ENCODE measurements around the gene SH3PXD2A. TPM values are rescaled to one million over a fixed set of nuclear protein-coding genes. Genes with fewer than 3 reads are reported as not detected.
A peak's percentile ranks its signal among the peaks of the same experiment; 100 is the strongest.

Gene SH3PXD2A
- total RNA-seq, 1 donor from 2014 or later, result 56.2 TPM

DNA sequence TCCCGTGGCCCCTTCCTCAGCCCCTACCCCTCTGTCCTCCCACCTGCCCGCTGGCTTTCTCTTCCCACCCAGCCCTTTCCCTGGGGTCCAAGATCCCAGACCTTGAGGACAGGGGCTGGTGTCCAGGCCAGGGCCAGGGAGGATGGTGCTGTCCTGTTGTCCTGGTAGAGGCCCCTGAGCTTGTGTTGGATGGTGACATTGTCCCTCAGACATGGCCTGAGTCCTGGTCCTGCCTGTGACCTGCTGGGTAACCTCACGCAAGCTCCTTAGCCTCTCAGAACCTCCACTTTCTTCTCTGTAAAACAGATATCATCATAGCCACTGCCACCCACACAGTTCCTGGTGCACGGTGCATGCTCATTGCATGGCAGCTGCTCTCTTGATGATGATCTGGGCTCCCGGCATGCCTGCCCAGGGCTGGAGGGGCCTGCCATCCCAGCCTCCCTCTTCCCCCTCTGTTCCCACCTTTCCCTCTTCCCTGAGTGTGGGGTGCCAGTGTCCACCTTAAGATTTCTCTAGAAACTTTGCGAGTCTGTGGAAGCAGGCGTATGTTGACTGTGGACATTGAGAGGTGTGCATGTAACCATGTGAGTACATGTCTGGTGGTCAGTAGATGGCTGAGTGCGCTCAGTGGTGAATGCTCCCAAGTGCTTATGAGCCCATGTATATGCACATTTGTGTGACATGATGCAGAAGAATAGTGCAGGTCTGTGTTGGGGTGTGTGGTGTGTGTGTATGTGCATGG is 301.5 kb downstream of the SH3PXD2A start:
- DNase-seq (ENCODE audit: extremely low spot score in 2 of 2), result no peak
- Histone ChIP-seq H3K9me3 (no peaks in the 10 kb centered on the region), H3K27me3 (no peaks in the 10 kb centered on the region), H3K27ac (peak overlapping the region; percentile 76), H3K4me1 (peaks cover 16% of the 10 kb centered on the region), H3K4me3 (no peak overlapping the region), H3K36me3 (no peaks in the 10 kb centered on the region)
- intact Hi-C loops (cut with DNase I), result no loop called here
- TF ChIP-seq POLR2A (IDR thresholded peaks at IDR 0.05), result no peak
- TF ChIP-seq POLR2AphosphoS5 (IDR thresholded peaks at IDR 0.05; ENCODE audit: insufficient read depth in 1 of 2, low read depth in 1 of 2), result no peak
- TF ChIP-seq, protein P1, sequence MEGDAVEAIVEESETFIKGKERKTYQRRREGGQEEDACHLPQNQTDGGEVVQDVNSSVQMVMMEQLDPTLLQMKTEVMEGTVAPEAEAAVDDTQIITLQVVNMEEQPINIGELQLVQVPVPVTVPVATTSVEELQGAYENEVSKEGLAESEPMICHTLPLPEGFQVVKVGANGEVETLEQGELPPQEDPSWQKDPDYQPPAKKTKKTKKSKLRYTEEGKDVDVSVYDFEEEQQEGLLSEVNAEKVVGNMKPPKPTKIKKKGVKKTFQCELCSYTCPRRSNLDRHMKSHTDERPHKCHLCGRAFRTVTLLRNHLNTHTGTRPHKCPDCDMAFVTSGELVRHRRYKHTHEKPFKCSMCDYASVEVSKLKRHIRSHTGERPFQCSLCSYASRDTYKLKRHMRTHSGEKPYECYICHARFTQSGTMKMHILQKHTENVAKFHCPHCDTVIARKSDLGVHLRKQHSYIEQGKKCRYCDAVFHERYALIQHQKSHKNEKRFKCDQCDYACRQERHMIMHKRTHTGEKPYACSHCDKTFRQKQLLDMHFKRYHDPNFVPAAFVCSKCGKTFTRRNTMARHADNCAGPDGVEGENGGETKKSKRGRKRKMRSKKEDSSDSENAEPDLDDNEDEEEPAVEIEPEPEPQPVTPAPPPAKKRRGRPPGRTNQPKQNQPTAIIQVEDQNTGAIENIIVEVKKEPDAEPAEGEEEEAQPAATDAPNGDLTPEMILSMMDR (IDR thresholded peaks at IDR 0.05), result no peak

DNA sequence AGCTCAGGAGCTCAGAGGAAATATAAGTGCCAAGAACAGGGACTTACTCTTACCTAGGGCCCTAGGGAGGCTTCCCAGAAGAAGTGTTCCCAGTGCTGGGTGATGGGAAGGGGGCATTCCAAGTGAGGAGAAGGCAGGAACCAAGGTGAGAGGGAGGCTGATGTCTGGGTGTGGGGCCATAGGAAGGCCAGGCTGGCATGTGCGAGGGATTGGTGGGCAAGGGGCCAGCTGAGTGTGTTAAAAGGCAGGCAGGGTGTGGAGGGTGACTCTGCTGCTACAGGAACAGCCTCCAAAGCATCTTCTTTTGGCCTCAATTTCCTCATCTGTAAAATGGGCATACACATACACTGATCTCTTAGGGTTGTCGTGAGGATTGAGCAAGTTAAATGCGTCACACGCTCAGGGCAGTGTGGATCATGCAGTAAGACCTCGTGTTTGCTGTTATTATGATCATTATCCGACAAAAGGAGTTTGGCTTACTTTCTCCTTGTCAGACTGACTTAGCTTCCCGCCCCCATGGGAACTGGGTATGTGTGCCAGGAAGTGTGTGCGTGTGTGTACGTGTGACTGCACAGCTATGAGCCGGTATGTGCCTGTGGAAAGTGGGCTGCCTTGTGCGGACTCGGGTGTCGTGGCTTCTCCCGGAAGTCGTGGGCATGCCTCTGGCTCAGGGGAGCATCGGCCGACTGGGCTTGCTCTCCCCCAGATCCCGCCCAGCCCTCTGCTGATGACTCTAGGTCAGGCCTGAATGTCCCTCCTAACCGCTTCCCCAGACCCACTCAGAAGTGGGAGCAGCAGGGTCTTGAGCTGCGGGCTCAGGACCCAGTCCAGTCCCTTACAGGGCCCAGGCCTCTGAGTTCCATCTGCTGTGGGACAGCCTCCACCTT is 302.3 kb downstream of the SH3PXD2A start:
- H3K9me3 ChIP-seq, result no peaks in the 10 kb centered on the region
- H3K4me3 ChIP-seq, result no peak overlapping the region
- no peak overlapping the region for H3K27ac ChIP-seq
- no peaks in the 10 kb centered on the region for H3K27me3 ChIP-seq
- DNase-seq (ENCODE audit: extremely low spot score in 2 of 2), result no peak
- peaks cover 16% of the 10 kb centered on the region for H3K4me1 ChIP-seq
- TF ChIP-seq POLR2A (IDR thresholded peaks at IDR 0.05), result no peak
- TF ChIP-seq POLR2AphosphoS5 (IDR thresholded peaks at IDR 0.05; ENCODE audit: insufficient read depth in 1 of 2, low read depth in 1 of 2), result no peak
- TF ChIP-seq, protein P1 (IDR thresholded peaks at IDR 0.05), result no peak
- no peaks in the 10 kb centered on the region for H3K36me3 ChIP-seq
- intact Hi-C loops (cut with DNase I), result no loop called here

DNA sequence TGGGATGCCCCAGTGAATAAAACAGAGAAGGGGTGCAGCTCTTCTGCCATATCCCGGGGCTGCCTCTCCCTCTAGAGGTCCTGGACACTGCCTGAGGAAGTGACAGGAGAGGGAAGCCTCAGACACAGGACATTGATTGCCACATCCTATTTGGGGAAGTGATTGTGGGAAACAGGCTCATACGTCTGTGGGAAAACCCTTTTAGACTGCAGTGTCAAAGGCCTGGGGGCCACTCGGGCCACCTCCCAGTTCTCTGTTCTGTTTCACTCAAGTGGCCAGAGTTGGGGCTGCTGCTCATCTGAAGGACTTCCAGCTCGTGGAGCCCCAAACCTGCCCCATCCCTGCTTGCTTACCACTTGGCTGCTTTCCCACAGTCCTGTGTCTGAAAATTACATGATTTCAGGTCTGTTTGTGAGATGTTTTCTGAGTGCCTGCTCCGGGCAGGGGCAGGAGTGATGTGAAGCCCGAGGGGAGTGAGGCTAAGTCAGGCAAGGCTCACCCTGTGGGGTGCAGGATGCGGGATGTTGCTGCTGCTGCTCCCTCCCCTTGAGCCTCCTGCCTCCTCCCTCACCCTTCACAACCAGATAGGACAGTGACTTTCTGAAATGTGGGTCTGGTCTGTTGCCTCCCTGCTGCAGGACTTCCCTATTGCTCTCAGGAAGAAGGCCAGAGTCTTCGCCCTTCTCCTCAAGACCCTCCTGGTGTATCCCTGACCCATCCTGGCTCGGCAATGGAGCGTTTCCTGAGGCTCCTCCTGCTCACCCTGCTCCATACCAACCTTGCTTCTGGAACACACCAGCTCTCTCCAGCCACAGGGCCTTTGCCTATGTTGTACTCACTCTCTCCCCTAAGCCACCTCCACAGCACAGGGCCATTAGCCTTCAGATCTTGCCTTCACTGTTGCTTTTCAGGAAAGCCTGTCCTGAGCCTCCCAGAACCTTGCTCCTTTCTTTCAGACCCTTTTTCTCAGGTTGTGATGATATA is 303.5 kb downstream of the SH3PXD2A start:
- intact Hi-C loops (cut with DNase I), result no loop called here
- H3K27me3 ChIP-seq, result no peaks in the 10 kb centered on the region
- H3K4me3 ChIP-seq, result no peak overlapping the region
- no peak for DNase-seq (ENCODE audit: extremely low spot score in 2 of 2)
- H3K4me1 ChIP-seq, result peaks cover 23% of the 10 kb centered on the region
- no peaks in the 10 kb centered on the region for H3K36me3 ChIP-seq
- no peak overlapping the region for H3K27ac ChIP-seq
- H3K9me3 ChIP-seq, result no peaks in the 10 kb centered on the region
- TF ChIP-seq, protein P1 (IDR thresholded peaks at IDR 0.05), result no peak
- TF ChIP-seq POLR2A (IDR thresholded peaks at IDR 0.05), result no peak
- TF ChIP-seq POLR2AphosphoS5 (IDR thresholded peaks at IDR 0.05; ENCODE audit: insufficient read depth in 1 of 2, low read depth in 1 of 2), result no peak

DNA sequence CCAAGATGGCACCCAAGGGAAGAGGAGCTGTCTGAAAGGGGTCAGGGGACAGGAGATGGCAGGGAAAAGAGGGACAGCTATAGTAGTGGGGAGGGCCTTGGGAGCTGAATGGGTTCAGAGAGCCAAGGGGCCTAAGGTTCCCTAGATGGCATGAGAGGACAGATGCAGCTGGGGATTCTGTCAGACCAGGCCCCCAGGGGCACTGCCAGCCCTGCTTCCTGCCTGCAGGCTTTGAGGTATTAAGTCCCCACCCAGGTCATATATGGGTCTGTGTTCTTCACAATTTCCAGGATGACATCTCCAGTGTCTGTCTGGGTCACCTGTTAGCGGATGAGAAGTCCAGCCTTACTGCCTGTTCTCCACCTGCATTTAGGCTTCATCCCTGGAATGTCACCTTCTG is 305.1 kb downstream of the SH3PXD2A start:
- H3K27me3 ChIP-seq, result no peaks in the 10 kb centered on the region
- H3K36me3 ChIP-seq, result no peaks in the 10 kb centered on the region
- no peaks in the 10 kb centered on the region for H3K9me3 ChIP-seq
- intact Hi-C loops (cut with DNase I), result no loop called here
- H3K27ac ChIP-seq, result no peak overlapping the region
- TF ChIP-seq, protein P1 (IDR thresholded peaks at IDR 0.05), result no peak
- TF ChIP-seq POLR2A (IDR thresholded peaks at IDR 0.05) (no peak), POLR2AphosphoS5 (IDR thresholded peaks at IDR 0.05; ENCODE audit: insufficient read depth in 1 of 2, low read depth in 1 of 2) (no peak)
- H3K4me1 ChIP-seq, result peaks cover 8% of the 10 kb centered on the region
- no peak overlapping the region for H3K4me3 ChIP-seq
- DNase-seq (ENCODE audit: extremely low spot score in 2 of 2), result no peak
